A549 treated with GW870086 at 1 μM for 4 hours (cell line): ENCODE data around the gene LRRC63. TPM values are rescaled to one million over a fixed set of nuclear protein-coding genes. Genes with fewer than 3 reads are reported as not detected.

Experiments
- total RNA-seq: library from RNA; stranded (reverse); fragments of 200-300 nt; extraction: Qiagen RNA extraction; gene quantifications from 5 replicates; pipeline ENCODE4 v1.2.3, GENCODE V29; 2022; ENCODE audit warnings: low read depth

Gene LRRC63, protein sequence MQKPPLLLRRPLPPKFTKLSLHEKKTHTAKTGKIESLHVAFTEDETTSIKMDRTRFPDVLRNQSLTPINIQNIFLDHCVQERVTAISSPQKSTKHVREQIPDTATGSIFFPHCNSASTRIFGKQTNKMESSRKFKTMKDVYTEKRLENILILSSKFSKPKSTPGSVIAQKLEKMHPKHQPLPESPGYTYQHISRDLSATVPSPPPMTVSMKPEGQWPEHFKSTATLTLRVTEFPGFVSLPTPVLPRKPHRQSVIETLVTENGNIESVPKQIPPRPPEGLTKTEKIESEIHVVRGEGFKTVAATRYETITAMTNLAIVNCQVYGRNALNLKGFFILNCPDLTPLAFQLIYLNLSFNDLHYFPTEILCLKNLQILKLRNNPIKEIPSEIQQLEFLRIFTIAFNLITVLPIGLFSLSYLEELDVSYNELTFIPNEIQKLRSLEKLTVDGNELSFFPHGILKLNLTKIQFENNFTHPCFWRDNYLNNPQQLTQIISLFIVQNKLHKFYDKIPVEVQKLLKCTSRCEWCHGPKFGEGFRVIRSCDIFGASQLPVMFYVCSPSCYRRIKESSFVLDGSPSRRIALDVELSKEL
- total RNA-seq: not detected in 5 replicates

DNA sequence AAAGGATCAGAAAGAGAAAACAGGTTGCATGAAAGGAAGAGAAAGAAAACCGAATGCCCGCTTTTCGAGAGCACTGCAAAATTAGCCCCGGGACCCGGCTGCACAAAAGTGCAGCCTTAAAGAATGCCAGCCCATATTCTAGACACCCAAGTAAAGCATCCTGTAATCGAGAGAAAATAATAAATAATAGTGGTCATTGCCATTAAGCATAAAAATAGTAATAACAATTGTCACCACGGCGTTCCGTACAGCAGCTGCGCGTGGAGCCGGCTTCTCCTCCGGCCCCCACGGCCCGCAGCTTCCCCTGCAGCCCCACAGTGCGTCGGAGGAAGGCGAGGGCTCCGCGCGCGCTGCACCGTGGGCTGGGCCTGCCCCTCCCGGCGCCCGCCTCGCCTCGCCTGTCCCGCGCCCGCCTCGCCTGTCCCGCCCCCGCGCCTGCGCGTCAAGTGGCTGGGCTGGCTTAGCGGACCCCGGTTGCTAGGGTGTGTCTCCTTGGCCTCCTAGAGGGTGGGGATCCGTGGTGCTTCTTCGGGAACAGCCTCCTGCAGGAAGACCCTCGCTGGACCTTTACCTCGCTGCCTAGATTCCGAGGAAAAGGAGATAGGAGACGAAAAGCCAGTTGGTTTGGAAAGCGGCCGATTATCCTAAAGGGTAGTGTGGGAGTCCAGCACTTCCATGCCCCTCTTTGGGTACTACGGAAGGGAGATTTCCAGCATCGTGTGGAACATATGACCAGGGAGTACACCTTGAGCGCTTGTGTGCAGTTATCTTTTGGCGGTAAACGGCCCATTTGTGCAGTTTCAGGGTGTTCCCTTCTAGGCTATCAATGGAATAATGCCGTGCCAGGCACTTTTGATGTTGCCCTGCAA is at the start of gene LRRC63:
Gene LRRC63 (plus strand): TSS at position 446 of the 869 bp plus-strand sequence. CDS start 1,107 bp downstream, outside the sequence.

DNA sequence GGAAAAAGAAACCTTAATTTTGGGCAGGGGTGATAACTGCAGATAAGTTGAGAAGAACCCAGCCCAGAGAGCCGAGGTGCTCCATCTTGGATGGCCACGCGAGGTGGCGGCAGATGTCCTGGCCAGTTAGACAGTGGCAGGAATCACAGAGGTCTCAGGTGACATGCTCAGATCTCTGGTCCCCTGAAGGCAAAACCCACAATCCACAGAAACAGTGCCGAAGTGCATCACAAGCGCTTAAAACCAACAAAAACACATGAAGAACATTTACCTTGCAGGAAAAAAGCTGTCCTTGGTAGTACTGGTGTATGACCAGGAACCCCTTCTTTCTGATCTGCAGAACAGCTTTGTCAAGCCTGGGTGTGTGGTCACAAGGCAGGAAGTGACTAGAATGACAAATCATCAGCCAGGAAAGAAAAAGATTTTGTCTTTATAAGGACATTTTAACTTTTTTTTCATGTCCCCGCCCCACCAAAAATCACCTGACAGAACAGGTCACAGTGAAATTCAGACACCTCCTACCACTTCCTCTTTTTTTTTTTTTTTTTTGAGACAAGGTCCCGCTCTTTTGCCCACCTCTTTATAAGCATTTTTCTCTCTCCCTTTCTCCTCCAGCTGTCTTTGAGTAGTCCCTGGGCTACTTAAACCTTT is 29.8 kb upstream of the LRRC63 start, which contains the start of gene LCP1:
Gene LCP1 (minus strand): TSS at position 338 of the 651 bp plus-strand sequence. CDS start 22,515 bp downstream, outside the sequence.

Other genes with a start within 250 kb of the LRRC63 start
- gene ZC3H13, start 159.2 kb upstream of the LRRC63 start, total RNA-seq: 12.2 to 16.5 TPM (median 14.5 TPM) in 5 replicates
- not detected in 5 replicates for gene CPB2, start 106.9 kb upstream of the LRRC63 start, total RNA-seq
- gene LCP1, start 29.8 kb upstream of the LRRC63 start, total RNA-seq: 0.16 to 0.26 TPM (median 0.21 TPM) in 5 replicates
- 0.07 to 0.31 TPM (median 0.28 TPM) in 5 replicates for gene RUBCNL, start 175.3 kb downstream of the LRRC63 start, total RNA-seq